ENCODE data around the gene DKK3. TPM values are rescaled to one million over a fixed set of nuclear protein-coding genes. Genes with fewer than 3 reads are reported as not detected.

DKK3 gene
- total RNA-seq, 1 donor = 72.4 TPM

DNA sequence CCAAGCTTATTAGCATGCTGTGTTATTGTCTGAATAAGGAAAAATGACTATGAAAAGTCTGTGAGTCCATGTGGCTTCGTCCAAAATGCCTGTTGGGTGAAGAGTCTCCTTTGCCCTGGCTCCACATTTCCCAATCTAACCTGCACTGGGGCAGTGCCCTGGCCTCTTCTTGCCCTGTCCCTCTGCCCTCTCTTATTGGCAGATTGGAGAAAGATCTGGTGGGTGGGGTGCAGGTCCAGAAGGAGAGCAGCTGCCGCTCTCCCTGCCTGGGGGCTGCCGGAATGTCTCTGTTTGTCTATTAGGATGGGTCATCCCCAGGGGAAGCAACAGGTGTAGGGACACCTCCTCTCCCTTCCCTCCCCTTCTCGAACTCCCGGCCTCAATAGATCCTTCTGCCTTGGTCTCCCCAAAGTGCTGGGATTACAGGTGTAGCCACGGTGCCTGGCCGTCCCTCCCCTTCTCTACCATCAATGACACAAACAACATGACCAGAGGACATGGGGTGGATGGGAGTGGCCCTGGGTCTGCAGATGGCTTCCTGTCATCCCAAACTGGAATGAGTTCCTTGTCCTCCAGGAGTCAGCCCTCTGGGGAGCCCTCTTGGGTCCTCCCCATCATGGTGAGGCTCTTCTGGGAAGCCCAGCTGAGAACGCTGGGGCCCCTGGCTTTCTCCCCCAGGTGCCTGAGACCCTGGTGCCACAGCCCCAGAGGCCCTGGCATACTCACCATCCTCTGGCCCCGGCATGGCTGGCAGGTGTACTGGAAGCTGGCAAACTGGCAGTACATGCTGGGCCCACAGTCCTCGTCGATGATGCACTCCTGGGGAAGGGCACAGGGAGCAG is 40.5 kb downstream of the DKK3 start:
- H3K9me3 ChIP-seq (ENCODE audit: low read depth, low read length) = no peaks in the 10 kb centered on the region
- no peaks in the 10 kb centered on the region for H4K20me1 ChIP-seq (ENCODE audit: insufficient read depth, low read length)
- H3K27ac ChIP-seq (ENCODE audit: low read depth, low read length) = no peak overlapping the region
- H3K36me3 ChIP-seq (ENCODE audit: insufficient read depth, low read length) = no peaks in the 10 kb centered on the region
- no peaks in the 10 kb centered on the region for H3K27me3 ChIP-seq (ENCODE audit: insufficient read depth, low read length)
- H3K4me2 ChIP-seq (ENCODE audit: insufficient read depth, low read length) = no peak overlapping the region
- DNase-seq (ENCODE audit: insufficient read length, low spot score, missing footprints) = no peak
- TF ChIP-seq CTCF (IDR thresholded peaks at IDR 0.05; ENCODE audit: extremely low read depth, low read depth, low read length) = no peak
- peaks cover under 1% of the 10 kb centered on the region for H3K4me1 ChIP-seq (ENCODE audit: insufficient read depth, low read length)
- no peak overlapping the region for H3K4me3 ChIP-seq (ENCODE audit: insufficient read depth, low read length)
- H2AFZ ChIP-seq (ENCODE audit: low read length) = no peak overlapping the region
- H3K79me2 ChIP-seq (ENCODE audit: insufficient read depth, low read length) = no peaks in the 10 kb centered on the region

GRCh38 chr11:11966826-11967668 is 41.4 kb downstream of the DKK3 start:
- Histone ChIP-seq H3K36me3 (ENCODE audit: insufficient read depth, low read length) (no peaks in the 10 kb centered on the region), H3K4me2 (ENCODE audit: insufficient read depth, low read length) (no peak overlapping the region), H3K27ac (ENCODE audit: low read depth, low read length) (no peak overlapping the region), H3K9me3 (ENCODE audit: low read depth, low read length) (no peaks in the 10 kb centered on the region), H3K79me2 (ENCODE audit: insufficient read depth, low read length) (no peaks in the 10 kb centered on the region), H4K20me1 (ENCODE audit: insufficient read depth, low read length) (no peaks in the 10 kb centered on the region), H3K4me1 (ENCODE audit: insufficient read depth, low read length) (no peaks in the 10 kb centered on the region), H3K4me3 (ENCODE audit: insufficient read depth, low read length) (no peak overlapping the region), H3K27me3 (ENCODE audit: insufficient read depth, low read length) (no peaks in the 10 kb centered on the region), H2AFZ (ENCODE audit: low read length) (no peak overlapping the region)
- peak; percentile 85 for TF ChIP-seq CTCF (IDR thresholded peaks at IDR 0.05; ENCODE audit: extremely low read depth, low read depth, low read length)
- DNase-seq (ENCODE audit: insufficient read length, low spot score, missing footprints) = peak; percentile 94

- H2AFZ ChIP-seq (ENCODE audit: low read length) = no peak overlapping the region
- H3K9me3 ChIP-seq (ENCODE audit: low read depth, low read length) = no peaks in the 10 kb centered on the region
- no peak overlapping the region for H3K27ac ChIP-seq (ENCODE audit: low read depth, low read length)
- no peaks in the 10 kb centered on the region for H3K36me3 ChIP-seq (ENCODE audit: insufficient read depth, low read length)
- H3K4me3 ChIP-seq (ENCODE audit: insufficient read depth, low read length) = no peak overlapping the region
- no peak for TF ChIP-seq CTCF (IDR thresholded peaks at IDR 0.05; ENCODE audit: extremely low read depth, low read depth, low read length)
- no peak for DNase-seq (ENCODE audit: insufficient read length, low spot score, missing footprints)
- H3K4me2 ChIP-seq (ENCODE audit: insufficient read depth, low read length) = no peak overlapping the region
- H4K20me1 ChIP-seq (ENCODE audit: insufficient read depth, low read length) = no peaks in the 10 kb centered on the region
- no peaks in the 10 kb centered on the region for H3K4me1 ChIP-seq (ENCODE audit: insufficient read depth, low read length)
- H3K79me2 ChIP-seq (ENCODE audit: insufficient read depth, low read length) = no peaks in the 10 kb centered on the region
- no peaks in the 10 kb centered on the region for H3K27me3 ChIP-seq (ENCODE audit: insufficient read depth, low read length)
Measured at GRCh38 chr11:11966354-11966741, 42.1 kb downstream of the DKK3 start.

Data from osteoblast (primary cell).